ENCODE results near the gene EIF5A. TPM values are rescaled to one million over a fixed set of nuclear protein-coding genes. Genes with fewer than 3 reads are reported as not detected.
A peak's percentile ranks its signal among the peaks of the same experiment; 100 is the strongest.

Gene EIF5A
- polyA plus RNA-seq, 2 of the 4 experiments (the other 2 are of a cell fraction): 969 to 1,918 TPM

DNA sequence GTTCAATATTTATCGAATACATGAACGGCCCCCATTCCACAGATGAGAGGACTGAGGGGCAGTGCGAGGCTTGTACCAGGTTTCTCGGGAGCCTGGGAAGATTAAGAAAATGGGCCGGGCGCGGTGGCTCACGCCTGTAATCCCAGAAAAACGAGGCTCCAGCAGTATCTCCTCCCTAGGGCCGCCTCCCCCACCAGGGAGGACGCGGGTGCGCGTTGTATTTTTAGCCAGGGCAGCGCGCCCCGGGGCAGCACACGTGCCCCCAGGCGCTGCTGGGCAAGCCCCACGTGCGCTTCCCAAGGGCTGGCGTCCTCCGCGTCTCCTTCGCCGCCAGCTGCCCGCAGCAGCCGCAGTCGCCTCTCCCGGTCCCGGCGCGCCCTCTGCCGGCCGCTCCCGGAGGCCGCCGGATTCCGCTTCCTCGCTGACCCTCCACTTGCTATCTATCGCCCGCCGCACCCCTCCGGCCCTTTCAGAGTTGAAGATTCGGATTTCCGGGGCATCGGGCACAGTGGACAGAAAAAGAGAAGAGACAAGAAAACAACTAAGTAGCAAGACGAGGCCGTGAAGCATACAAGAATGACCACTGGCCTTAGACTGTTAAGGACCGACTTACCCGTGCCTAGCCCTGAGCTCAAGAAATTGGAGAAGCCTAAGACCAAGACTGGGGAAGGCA is 11.1 kb upstream of the EIF5A start (continued):
- TF ChIP-seq, protein P1, sequence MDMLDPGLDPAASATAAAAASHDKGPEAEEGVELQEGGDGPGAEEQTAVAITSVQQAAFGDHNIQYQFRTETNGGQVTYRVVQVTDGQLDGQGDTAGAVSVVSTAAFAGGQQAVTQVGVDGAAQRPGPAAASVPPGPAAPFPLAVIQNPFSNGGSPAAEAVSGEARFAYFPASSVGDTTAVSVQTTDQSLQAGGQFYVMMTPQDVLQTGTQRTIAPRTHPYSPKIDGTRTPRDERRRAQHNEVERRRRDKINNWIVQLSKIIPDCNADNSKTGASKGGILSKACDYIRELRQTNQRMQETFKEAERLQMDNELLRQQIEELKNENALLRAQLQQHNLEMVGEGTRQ (IDR thresholded peaks at IDR 0.05): peak; percentile 84
- peak; percentile 89 for TF ChIP-seq HOXB5 (CRISPR knock-in tag; IDR thresholded peaks at IDR 0.05)
- TF ChIP-seq, protein P2, sequence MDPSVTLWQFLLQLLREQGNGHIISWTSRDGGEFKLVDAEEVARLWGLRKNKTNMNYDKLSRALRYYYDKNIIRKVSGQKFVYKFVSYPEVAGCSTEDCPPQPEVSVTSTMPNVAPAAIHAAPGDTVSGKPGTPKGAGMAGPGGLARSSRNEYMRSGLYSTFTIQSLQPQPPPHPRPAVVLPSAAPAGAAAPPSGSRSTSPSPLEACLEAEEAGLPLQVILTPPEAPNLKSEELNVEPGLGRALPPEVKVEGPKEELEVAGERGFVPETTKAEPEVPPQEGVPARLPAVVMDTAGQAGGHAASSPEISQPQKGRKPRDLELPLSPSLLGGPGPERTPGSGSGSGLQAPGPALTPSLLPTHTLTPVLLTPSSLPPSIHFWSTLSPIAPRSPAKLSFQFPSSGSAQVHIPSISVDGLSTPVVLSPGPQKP (IDR thresholded peaks at IDR 0.05; ENCODE audit: low read depth, low read length): no peak
- no peak for TF ChIP-seq KDM5A (IDR thresholded peaks at IDR 0.05)
- no peak for TF ChIP-seq FOXS1 (CRISPR knock-in tag; IDR thresholded peaks at IDR 0.05)
- TF ChIP-seq, protein P3, sequence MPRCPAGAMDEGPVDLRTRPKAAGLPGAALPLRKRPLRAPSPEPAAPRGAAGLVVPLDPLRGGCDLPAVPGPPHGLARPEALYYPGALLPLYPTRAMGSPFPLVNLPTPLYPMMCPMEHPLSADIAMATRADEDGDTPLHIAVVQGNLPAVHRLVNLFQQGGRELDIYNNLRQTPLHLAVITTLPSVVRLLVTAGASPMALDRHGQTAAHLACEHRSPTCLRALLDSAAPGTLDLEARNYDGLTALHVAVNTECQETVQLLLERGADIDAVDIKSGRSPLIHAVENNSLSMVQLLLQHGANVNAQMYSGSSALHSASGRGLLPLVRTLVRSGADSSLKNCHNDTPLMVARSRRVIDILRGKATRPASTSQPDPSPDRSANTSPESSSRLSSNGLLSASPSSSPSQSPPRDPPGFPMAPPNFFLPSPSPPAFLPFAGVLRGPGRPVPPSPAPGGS (IDR thresholded peaks at IDR 0.05): no peak
- TF ChIP-seq ZSCAN20 (CRISPR knock-in tag; IDR thresholded peaks at IDR 0.05): no peak
- peak; percentile 23; the same call in 1 of the 2 replicates for TF ChIP-seq FOSB (CRISPR knock-in tag; IDR thresholded peaks at IDR 0.05)
- peak; percentile 94 to 99 for TF ChIP-seq RAD21 (conservative IDR thresholded peaks at IDR 0.05 in 1 of 2, IDR thresholded peaks at IDR 0.05 in 1 of 2)
- TF ChIP-seq RARB (CRISPR knock-in tag; IDR thresholded peaks at IDR 0.05): no peak
- no peak for TF ChIP-seq EHMT2 (IDR thresholded peaks at IDR 0.05; ENCODE audit: low read depth)
- TF ChIP-seq, protein P4, sequence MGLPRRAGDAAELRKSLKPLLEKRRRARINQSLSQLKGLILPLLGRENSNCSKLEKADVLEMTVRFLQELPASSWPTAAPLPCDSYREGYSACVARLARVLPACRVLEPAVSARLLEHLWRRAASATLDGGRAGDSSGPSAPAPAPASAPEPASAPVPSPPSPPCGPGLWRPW (IDR thresholded peaks at IDR 0.05): no peak
- TF ChIP-seq, protein P5, sequence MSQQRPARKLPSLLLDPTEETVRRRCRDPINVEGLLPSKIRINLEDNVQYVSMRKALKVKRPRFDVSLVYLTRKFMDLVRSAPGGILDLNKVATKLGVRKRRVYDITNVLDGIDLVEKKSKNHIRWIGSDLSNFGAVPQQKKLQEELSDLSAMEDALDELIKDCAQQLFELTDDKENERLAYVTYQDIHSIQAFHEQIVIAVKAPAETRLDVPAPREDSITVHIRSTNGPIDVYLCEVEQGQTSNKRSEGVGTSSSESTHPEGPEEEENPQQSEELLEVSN (IDR thresholded peaks at IDR 0.05; ENCODE audit: borderline replicate concordance, low read depth): peak; percentile 96
- no peak for TF ChIP-seq PHF8 (IDR thresholded peaks at IDR 0.05; ENCODE audit: borderline replicate concordance, low read depth)
- TF ChIP-seq, protein P6, sequence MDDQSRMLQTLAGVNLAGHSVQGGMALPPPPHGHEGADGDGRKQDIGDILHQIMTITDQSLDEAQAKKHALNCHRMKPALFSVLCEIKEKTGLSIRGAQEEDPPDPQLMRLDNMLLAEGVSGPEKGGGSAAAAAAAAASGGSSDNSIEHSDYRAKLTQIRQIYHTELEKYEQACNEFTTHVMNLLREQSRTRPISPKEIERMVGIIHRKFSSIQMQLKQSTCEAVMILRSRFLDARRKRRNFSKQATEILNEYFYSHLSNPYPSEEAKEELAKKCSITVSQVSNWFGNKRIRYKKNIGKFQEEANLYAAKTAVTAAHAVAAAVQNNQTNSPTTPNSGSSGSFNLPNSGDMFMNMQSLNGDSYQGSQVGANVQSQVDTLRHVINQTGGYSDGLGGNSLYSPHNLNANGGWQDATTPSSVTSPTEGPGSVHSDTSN (IDR thresholded peaks at IDR 0.05): no peak
- TF ChIP-seq FOSL2 (IDR thresholded peaks at IDR 0.05): no peak
- no peak for TF ChIP-seq FOSL2 (CRISPR knock-in tag; IDR thresholded peaks at IDR 0.05)
- no peak for TF ChIP-seq CHD4 (IDR thresholded peaks at IDR 0.05; ENCODE audit: borderline replicate concordance)
- TF ChIP-seq, protein P7, sequence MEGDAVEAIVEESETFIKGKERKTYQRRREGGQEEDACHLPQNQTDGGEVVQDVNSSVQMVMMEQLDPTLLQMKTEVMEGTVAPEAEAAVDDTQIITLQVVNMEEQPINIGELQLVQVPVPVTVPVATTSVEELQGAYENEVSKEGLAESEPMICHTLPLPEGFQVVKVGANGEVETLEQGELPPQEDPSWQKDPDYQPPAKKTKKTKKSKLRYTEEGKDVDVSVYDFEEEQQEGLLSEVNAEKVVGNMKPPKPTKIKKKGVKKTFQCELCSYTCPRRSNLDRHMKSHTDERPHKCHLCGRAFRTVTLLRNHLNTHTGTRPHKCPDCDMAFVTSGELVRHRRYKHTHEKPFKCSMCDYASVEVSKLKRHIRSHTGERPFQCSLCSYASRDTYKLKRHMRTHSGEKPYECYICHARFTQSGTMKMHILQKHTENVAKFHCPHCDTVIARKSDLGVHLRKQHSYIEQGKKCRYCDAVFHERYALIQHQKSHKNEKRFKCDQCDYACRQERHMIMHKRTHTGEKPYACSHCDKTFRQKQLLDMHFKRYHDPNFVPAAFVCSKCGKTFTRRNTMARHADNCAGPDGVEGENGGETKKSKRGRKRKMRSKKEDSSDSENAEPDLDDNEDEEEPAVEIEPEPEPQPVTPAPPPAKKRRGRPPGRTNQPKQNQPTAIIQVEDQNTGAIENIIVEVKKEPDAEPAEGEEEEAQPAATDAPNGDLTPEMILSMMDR (IDR thresholded peaks at IDR 0.05): peak; percentile 99

DNA sequence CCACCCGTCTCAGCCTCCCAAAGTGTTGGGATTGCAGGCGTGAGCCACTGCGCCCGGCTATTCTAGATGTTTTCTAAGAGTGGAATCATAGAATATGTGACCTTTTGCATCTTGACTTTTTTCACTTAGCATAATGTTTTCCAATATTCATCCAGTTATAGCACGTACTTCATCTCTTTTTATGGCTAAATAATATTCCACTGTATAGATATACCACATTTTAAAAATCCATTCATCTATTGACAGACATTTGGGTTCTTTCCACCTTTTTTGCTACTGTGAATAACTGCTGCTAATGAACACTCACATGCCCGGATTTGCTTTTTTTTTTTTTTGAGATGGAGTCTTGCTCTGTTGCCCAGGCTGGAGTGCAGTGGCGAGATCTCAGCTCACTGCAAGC is 3.2 kb upstream of the EIF5A start:
- Histone ChIP-seq H3K27ac (no peak overlapping the region), H3K4me2 (no peak overlapping the region), H3K4me1 (peaks cover 2% of the 10 kb centered on the region), H3K4me3 (no peak overlapping the region), H3K9me3 (no peaks in the 10 kb centered on the region)
- DNase-seq (ENCODE audit: low read depth in 1 of 2, low spot score in 1 of 2) (no peak), ATAC-seq (no peak), FAIRE-seq (no peak)
- CTCF ChIA-PET: interaction anchor here (0.6 to 11.0 kb wide), 7 partner anchors 9 to 139 kb away, joined by 3 to 446 read pairs (median 7); partner anchors contain the start of gene SLC2A4
- POLR2A ChIA-PET: no interaction called here
- WGBS (ENCODE audit: missing lambda C conversion rate): 87% methylated on average over 7 of the region's 7 CpGs
- TF ChIP-seq MYC (IDR thresholded peaks at IDR 0.05; ENCODE audit: borderline replicate concordance, low read length) (no peak), HEYL (CRISPR knock-in tag; IDR thresholded peaks at IDR 0.05) (no peak), FOSB (CRISPR knock-in tag; IDR thresholded peaks at IDR 0.05) (no peak), HOXB13 (CRISPR knock-in tag; IDR thresholded peaks at IDR 0.05; ENCODE audit: low read depth) (no peak), SREBF2 (IDR thresholded peaks at IDR 0.05) (no peak), FOSL2 (IDR thresholded peaks at IDR 0.05) (no peak), FOSL2 (CRISPR knock-in tag; IDR thresholded peaks at IDR 0.05) (no peak), TP53 (CRISPR knock-in tag; IDR thresholded peaks at IDR 0.05) (no peak), RFX5 (IDR thresholded peaks at IDR 0.05) (no peak), HOXB5 (CRISPR knock-in tag; IDR thresholded peaks at IDR 0.05) (no peak)
- TF ChIP-seq, protein P7 (IDR thresholded peaks at IDR 0.05): no peak
- TF ChIP-seq, protein P3 (IDR thresholded peaks at IDR 0.05): no peak
- TF ChIP-seq, protein P4 (IDR thresholded peaks at IDR 0.05): no peak

All from A549 (cell line).